ENCODE measurements around the gene STK17A. TPM values are rescaled to one million over a fixed set of nuclear protein-coding genes. Genes with fewer than 3 reads are reported as not detected.

STK17A gene
- polyA plus RNA-seq, 3 donors: 2.8 to 14.1 (median 9.5) TPM

DNA sequence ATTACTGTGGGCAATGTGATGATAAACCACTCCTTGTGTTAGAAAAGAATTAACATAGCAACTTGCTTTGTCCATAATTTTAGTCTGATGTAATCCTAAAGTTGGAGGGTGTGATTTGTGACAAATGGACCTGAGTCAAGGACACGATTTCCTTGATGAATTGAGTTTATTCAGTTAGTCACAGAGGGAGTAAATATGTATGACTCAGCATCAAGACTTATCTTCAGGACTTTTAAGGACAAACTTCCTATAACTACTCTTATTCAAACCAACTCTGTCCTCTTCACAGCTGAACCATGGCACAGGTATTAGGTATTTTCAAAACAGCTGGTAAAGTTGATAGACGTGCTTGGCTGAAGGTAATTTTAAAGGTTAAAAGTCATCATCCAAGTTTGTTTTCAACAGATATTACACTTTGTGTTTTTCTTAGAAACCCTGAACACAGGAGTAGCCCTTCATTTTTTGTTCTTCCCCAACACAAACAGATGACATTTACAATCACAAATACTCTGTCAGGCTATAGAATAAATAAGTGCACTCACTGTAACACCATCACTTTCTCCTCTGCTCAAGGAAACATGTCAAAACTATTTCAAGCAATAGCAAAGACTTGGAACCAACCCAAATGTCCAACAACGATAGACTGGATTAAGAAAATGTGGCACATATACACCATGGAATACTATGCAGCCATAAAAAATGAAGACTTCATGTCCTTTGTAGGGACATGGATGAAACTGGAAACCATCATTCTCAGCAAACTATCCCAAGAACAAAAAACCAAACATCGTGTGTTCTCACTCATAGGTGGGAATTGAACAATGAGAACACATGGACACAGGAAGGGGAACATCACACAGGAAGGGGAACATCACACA lies 91.9 kb downstream of the STK17A start:
- peak in 1 of 3 donors; percentile 6 for DNase-seq
- peaks cover 12 to 21% (median 16%) of the 10 kb centered on the region in 7 donors for H3K9me3 Mint-ChIP-seq
- no peaks in the 10 kb centered on the region for H3K36me3 ChIP-seq (replicated peaks in 1 of 2; ENCODE audit: control insufficient read depth in 1 of 2, insufficient read depth in 2 of 2, low read length in 2 of 2)
- no peak overlapping the region for H3K27ac ChIP-seq (ENCODE audit: low read depth in 1 of 2, low read length in 2 of 2)
- intact Hi-C loops (cut with micrococcal nuclease): no loop called here
- no peak overlapping the region for H3K4me3 Mint-ChIP-seq
- peaks cover 6 to 12% of the 10 kb centered on the region in 2 donors for H3K9me3 ChIP-seq (replicated peaks in 1 of 2; ENCODE audit: control insufficient read depth in 1 of 2, insufficient read depth in 1 of 2, low read length in 2 of 2)
- H4K20me1 ChIP-seq (ENCODE audit: insufficient read depth, low read length): peaks cover 29% of the 10 kb centered on the region
- peak overlapping the region in 4 of 7 donors; percentile 10 to 66 (median 22) for H3K27ac Mint-ChIP-seq
- H3K27me3 ChIP-seq (ENCODE audit: control insufficient read depth in 2 of 2, insufficient read depth in 2 of 2, low read length in 2 of 2): no peaks in the 10 kb centered on the region
- H3K27me3 Mint-ChIP-seq (ENCODE audit: low read depth in 3 of 3): peaks cover 0 to 4% (median 0%) of the 10 kb centered on the region in 3 donors
- WGBS (ENCODE audit: insufficient coverage): no CpG with 5 or more reads among the region's 4 CpGs
- no peak overlapping the region for H3K9ac ChIP-seq (ENCODE audit: insufficient read depth, low read length, poor library complexity, severe bottlenecking)
- TF ChIP-seq CTCF (IDR thresholded peaks at IDR 0.05): no peak
- H3K4me2 ChIP-seq (replicated peaks; ENCODE audit: extremely low read depth, low read length, poor library complexity, severe bottlenecking): no peak overlapping the region
- no peaks in the 10 kb centered on the region for H3K4me1 ChIP-seq (ENCODE audit: control insufficient read depth in 1 of 2, insufficient read depth in 2 of 2, low read length in 2 of 2)
- no peak overlapping the region for H3K4me3 ChIP-seq (replicated peaks in 1 of 3; ENCODE audit: low read depth in 2 of 3, low read length in 3 of 3)
- H3K79me2 ChIP-seq (ENCODE audit: insufficient read depth, low read length): peaks cover 95% of the 10 kb centered on the region
- H3K36me3 Mint-ChIP-seq: peaks cover under 1 to 7% of the 10 kb centered on the region in 2 donors
- no peak overlapping the region for H2AFZ ChIP-seq (ENCODE audit: insufficient read depth, low read depth, low read length, poor library complexity, severe bottlenecking)
- peaks cover 4% of the 10 kb centered on the region for H3K4me1 Mint-ChIP-seq

Other genes starting within 250 kb of the STK17A start
- 10 to 100 TPM; 25.6 to 57.8 (median 56.2) TPM for gene COA1, start 146.4 kb downstream of the STK17A start, polyA plus RNA-seq
- gene BLVRA, start 175.6 kb downstream of the STK17A start, polyA plus RNA-seq: 100 to 1,000 TPM in 2 of 3 donors, 10 to 100 TPM in 1; 71.9 to 238 (median 199) TPM

All from CD14-positive monocyte (primary cell).